Stimulated activated naive CD4-positive, alpha-beta T cell treated with Interleukin-2 at 50 U/mL for 16 hours (primary cell): ENCODE measurements around the gene TUT7.
"Not testable (repeated sequence)": the region's sequence is repeated elsewhere in the genome, so short reads cannot be mapped to it uniquely, and the experiment has no call there.

ENCODE experiments used
- DNase-seq: peaks from one replicate; lab custom pipeline; 2025; lab: John Stamatoyannopoulos, UW

Gene TUT7

DNA sequence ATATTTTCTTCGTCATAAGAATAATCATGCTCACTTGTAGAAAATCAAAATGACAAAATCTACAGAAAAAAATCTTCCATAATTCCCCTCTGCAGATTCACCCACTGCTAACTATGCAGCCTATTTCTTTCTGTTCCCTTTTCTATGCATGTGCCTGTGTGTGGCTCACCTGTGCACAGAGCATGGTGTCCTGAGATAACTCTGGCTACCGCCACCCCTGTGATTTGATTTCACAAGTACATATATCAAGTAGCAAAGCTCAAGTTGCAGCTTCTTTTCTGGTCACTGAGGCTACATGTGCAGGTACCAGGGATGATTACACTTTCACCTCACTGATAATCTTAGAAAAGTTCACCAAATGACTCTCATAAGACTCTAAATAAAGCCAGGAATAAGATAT lies 53.5 kb downstream of the TUT7 start:
- no peak for DNase-seq

- DNase-seq, result no peak
Observed at GRCh38 chr9:86298873-86299272, 55.3 kb downstream of the TUT7 start.

GRCh38 chr9:86290341-86290740 lies 63.9 kb downstream of the TUT7 start:
- not testable (repeated sequence) for DNase-seq

DNA sequence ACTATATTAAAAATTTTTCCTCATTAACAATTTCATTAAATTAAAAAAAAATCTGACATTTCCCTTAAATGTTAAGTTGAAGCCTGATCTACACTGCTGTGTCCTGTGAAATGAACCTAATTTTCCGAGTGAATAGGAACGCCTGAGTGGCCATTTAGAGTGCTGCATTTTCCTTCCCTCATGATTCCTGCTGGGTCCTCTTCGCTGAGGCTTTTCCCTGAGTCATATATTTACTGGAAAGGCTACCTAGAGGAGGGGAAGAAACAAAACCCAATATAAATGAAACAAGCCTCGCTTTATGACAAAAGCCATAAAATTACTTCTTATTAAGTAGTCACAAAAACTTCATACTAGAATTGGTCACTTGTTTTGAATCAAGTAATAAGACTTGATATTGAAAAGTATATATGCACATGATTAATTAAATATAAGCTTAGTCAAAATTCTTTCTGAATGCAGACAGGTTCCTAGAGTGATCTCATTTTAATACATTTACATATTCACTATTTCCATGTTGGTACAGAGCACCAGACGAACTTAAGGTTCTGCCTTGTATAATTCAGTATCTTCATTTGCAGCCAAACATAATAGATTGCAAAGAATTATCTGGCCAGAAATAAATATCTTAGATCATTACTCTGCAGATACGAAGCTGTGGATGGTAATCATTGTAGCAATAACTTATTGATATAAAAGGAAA lies 65.6 kb downstream of the TUT7 start:
- no peak for DNase-seq

GRCh38 chr9:86287013-86287412 lies 67.2 kb downstream of the TUT7 start:
- DNase-seq, result no peak

- no peak for DNase-seq
Observed at GRCh38 chr9:86286278-86286677, 67.9 kb downstream of the TUT7 start.

DNA sequence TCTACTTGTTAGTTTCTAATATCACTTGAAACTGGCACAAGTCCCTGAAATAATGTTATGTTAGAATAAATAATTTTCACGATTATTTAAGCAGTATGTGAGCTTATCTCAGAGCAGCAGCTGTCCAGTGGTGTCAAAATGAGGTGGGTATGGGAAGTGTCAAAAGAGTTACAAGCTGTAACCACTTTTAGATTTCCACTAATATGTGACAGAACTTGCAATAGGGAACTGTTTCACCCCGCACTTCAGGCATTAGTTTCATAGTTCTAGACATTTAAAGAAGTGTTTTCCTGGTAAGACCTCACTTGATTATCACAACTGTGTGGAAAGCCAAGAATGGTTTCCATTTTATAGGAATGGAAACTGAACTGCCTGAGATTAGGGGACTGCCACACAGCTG lies 68.9 kb downstream of the TUT7 start:
- DNase-seq, result no peak

DNA sequence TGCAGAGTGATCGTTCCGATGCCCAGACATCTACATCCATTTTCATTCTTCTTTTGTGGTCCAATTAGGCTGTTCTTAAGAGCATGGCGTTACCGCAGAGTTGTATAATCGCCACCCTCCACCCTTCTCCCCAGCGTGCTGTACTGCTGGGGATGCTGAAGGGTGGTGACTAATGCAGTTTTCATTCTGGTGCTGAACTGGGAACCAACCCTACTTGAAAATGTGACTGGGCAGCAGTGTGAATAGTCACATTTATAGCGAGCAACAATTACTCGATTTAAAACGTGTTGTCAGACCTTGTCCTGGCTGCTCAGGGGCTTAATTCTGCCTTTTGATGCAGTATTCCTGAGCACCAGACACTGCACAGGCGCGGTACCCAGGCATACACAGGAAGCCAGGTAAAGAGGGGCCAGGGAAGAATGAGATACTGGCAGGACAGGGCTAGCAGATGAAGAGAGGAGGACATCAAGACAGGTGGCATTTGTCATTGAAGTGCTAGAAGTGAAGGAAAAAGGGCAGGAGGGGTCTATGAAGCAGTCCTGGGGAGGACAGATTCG lies 71.2 kb downstream of the TUT7 start:
- DNase-seq, result no peak

- peak; percentile 97 for DNase-seq
Observed at GRCh38 chr9:86282077-86282978, 71.9 kb downstream of the TUT7 start, which contains the start of gene ISCA1. Gene ISCA1, minus strand, starts transcription at chr9:86282538. Its CDS starts 80 bp downstream, at chr9:86282458.

- no peak for DNase-seq
Observed at GRCh38 chr9:86281593-86282076, 72.6 kb downstream of the TUT7 start.

DNA sequence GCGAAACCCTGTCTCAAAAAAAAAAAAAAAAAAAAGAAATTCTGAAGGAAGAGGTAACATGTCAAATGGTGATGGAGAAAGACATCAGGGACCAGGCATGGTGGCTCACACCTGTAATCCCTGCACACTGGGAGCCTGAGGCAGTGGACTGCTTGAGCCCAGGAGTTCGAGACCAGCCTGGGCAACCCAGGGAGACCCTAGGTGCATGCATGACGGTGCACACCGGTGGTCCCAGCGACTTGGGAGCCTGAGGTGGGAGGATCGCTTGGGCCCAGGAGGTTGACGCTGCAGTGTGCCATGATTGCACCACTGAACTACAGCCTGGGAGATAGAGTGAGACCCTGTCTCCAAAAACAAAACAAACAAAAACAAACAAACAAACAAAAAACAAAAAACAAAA lies 73.6 kb downstream of the TUT7 start:
- DNase-seq, result no peak

DNA sequence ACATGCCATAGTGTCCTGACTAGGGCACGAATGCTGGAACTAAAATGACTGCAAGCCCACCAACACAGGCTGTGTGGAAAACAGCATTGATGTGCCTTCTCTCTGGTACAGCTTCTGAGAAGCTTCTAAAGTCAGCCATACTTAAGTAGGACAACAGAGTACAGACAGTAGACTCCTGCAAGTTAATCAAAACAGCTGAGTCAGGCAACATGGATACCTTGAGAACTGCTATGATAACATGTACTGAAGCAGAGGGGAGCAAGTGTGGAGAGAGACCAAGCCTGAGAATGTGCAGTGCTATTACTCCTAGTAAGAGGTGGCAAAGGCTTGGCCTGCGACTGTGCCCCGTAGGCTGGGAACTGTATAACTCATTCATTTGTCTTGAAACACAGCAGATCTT lies 74.4 kb downstream of the TUT7 start:
- no peak for DNase-seq

DNA sequence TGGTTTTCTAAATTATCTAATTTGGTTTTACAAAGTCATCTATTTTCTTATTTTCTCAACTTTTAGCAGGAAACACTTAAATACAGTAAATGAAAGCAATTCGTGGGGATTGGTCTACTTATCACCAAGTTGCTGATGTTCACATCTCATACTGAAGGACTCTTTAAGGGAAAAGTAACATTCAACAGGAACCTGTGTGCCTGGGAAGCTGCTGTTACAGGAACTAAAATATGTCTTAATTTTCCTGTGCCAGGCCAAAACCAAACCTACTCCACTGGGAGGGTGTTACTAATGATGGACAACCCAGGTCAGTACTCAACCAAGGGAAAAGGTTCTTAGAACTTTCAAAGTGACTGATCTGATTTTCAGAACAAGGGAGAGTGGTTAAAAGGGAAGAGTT lies 77.1 kb downstream of the TUT7 start:
- no peak for DNase-seq

- DNase-seq, result no peak
Observed at GRCh38 chr9:86275962-86276361, 78.2 kb downstream of the TUT7 start.

DNA sequence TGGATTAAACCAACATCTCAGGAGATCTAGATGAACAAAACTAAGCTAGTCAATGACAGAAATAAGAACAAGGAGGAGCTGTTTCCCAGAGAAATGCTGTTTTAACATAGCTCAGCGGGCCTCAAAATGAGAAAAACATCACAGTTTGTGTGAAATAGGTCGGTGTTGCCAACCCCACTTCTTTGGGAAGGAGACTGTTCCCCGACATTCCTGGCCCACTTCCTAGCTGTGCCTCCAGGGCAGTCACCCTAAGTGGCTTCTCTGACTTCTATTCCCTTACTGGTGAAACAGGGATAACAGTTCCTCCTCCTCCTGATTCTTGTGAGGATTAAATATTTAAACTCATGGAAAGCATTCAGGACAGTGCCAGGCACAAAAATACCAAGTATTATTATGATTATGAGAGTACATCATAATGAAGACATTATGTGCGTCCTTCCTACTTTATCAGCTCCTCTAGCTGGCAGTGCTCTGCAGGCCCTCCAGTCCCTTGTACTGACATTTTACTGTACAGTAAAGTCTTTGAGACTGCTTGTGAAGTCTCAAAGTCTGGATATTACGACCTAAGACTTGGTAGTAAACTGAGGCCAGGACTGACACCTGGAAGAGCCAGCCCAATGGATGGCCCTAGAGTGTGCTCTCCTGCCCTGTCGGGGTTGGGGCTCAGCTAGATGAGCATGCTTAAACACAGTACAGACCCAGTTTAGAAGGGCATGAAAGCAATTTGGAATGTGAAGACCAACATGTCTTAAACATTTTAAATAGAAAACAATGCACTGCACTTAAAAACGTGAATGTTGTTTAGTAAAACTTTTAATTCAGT lies 79.2 kb downstream of the TUT7 start:
- DNase-seq, result no peak

DNA sequence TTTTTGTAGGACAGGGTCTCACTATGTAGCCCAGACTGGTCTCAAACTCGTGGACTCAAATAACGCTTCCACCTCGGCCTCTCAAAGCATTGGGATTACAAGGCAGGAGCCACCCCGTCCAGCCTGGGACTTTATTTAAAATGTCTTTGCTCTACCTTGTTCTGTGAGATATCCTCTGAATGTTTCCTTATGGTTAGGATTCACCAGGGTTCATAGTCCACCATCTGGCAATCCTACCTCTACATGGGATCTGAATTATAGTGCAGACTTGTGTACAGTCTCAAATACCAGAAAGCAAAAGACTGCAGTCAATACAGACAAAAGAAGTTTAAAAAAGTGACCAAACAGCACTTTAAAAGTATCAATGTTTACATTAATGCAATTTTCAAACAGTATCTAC lies 82.0 kb downstream of the TUT7 start:
- DNase-seq, result no peak

GRCh38 chr9:86263876-86264275 lies 90.3 kb downstream of the TUT7 start:
- no peak for DNase-seq

DNA sequence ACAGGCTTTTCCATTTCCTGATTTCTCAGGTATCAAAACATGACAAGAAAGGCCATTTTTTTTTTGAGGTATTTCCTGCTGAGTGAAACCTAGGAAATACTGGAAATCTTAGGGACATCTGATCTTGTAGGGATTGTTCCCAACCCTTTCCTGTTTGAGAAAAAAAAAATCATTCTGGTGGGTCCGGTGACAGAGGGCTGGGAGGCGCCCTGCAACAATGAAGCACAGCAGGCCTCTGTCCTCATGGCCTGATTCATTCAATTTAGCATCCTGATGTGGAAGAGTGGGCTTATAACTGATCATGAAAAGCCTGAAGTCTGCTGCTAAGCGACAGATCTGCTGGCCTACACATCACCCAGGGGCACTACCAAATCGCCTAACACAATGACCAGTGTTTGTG lies 91.7 kb downstream of the TUT7 start:
- no peak for DNase-seq

DNA sequence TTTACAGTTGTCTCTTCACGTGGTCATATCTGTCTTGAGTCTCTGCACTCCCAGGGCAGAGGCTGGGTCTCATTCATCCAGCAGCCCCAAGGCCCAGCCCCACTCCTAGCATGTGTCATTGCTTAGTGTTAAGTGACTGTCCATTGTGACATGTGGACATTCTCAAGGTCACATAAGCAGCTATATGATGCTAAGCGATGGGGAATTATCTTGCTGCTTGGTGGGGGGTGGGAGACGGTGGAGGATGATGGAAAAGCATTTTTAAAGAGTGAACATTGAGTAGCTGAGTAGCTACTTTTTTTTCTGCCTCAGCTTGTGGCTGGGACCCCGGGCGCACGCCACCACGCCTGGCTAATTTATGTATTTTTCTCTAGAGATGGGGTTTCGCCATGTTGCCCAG lies 94.7 kb downstream of the TUT7 start, which contains the start of gene C9orf153:
Gene C9orf153 (minus strand): TSS at position 101 of the 400 bp plus-strand sequence. CDS start 30,054 bp downstream, outside the sequence.
- no peak for DNase-seq

- DNase-seq, result no peak
Observed at GRCh38 chr9:86257391-86257790, 96.8 kb downstream of the TUT7 start.

DNA sequence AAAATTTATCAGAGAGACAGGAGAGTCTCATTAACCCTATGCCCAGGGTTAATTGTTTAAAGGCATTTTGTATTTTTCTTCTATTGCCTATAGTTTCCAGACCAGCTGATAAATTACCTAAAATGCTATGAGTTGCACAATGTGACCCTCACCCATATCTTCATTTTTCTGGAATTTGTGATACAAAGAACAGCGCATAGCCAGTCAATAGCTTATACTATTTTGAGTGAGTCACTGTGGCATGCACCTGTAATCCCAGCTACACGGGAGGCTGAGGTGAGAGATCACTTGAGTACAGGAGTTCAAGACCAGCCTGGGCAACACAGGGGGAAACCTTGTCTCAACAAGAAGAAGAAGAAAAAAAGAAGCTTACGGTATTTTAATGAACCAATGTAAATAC lies 97.6 kb downstream of the TUT7 start:
- no peak for DNase-seq

DNA sequence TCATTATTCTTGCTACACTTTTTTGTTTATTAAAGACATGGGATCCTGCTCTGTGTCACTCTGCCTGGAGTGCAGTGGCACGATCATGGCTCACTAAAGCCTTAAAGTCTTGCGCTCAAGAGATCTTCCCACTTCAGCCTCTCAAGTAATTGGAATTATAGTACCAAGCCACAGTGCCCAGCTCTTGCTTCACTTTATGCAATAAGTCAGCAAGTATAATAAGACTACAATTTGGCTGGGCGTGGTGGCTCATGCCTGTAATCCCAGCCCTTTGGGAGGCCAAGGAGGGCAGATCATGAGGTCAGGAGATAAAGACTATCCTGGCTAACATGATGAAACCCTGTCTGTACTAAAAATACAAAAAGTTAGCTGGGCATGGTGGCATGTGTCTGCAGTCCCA lies 100.6 kb downstream of the TUT7 start:
- DNase-seq, result no peak
